Spleen (tissue), 7 donors: ENCODE measurements around the gene RFLNA.

Experiments used
- POLR2A ChIP-seq, 3 donors: fragments of 450-650 bp; IDR thresholded peaks; one replicate each; pipeline ENCODE4 v1.5.1; 2017; ENCODE audit warnings: antibody characterized with exemption in 3 of 3, mild to moderate bottlenecking in 1 of 3
- POLR2AphosphoS5 ChIP-seq, 3 donors: sonication (generic); formaldehyde crosslinking; IDR thresholded peaks; one replicate each; pipeline ENCODE4 v1.5.1; 2017; ENCODE audit warnings: antibody characterized with exemption in 3 of 3
- TF ChIP-seq, protein P1 (sequence below), 11 experiments: fragments of 200-600 bp in 7 of 11; fragments of 450-650 bp in 4 of 11; sonication (generic) in 4 of 11; IDR thresholded peaks in 8 of 11; conservative IDR thresholded peaks in 3 of 11; 1 replicate in 7 of 11; 2 replicates in 4 of 11; pipeline versions ENCODE4 v1.4.0 to v1.8.0; 2016 to 2021; ENCODE audit warnings: antibody characterized with exemption in 11 of 11, inconsistent platforms in 4 of 11, mild to moderate bottlenecking in 1 of 11
- donor health status: DM: no; HTN: no; CAD: no; lungs with moderate emphysema.
- donor health status: DM: no; HTN: no; CAD: no.
- donor health status: DM: no; HTN: no; CAD: no.

DNA sequence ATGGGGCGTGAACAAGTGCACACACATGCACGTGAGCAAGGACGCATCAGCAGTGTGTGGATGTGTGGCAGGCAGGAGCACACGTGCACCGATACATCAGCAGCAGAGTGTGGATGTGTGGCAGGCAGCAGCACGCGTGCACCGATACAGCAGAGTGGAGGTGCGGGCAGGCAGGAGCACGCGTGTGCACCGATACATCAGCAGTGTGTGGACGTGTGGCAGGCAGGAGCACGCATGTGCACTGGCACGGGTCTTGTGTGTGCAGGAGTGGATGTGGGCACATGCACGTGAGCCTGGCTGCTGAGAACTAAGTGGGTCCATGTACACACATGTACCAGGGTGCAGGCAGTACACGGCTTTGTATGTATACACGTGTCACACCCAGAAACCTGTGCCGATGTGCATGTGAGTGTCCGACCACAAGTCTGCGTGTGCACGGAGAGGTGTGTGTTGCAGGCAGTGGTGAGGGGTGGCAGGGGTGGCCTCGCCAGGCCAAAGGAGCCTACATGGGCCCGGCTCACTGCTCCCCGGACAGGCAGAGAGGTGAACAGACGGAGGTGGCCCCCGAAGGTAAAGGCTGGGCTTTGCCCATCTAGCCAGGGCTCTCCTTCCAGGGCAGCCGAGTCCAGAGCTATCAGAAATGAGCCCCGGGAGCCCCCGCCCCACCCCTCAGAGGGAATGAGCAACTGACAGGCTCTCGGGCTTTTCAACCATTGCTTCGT is 53.9 kb downstream of the RFLNA start:
- TF ChIP-seq, protein P1, sequence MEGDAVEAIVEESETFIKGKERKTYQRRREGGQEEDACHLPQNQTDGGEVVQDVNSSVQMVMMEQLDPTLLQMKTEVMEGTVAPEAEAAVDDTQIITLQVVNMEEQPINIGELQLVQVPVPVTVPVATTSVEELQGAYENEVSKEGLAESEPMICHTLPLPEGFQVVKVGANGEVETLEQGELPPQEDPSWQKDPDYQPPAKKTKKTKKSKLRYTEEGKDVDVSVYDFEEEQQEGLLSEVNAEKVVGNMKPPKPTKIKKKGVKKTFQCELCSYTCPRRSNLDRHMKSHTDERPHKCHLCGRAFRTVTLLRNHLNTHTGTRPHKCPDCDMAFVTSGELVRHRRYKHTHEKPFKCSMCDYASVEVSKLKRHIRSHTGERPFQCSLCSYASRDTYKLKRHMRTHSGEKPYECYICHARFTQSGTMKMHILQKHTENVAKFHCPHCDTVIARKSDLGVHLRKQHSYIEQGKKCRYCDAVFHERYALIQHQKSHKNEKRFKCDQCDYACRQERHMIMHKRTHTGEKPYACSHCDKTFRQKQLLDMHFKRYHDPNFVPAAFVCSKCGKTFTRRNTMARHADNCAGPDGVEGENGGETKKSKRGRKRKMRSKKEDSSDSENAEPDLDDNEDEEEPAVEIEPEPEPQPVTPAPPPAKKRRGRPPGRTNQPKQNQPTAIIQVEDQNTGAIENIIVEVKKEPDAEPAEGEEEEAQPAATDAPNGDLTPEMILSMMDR (IDR thresholded peaks at IDR 0.05 in 8 of 11, conservative IDR thresholded peaks at IDR 0.05 in 3 of 11): no peak
- TF ChIP-seq POLR2A (IDR thresholded peaks at IDR 0.05) (no peak), POLR2AphosphoS5 (IDR thresholded peaks at IDR 0.05) (peak; percentile 11 to 57 (median 44))
